ENCODE measurements around the gene AXL. TPM values are rescaled to one million over a fixed set of nuclear protein-coding genes. Genes with fewer than 3 reads are reported as not detected.

The AXL gene
- total RNA-seq, 1 donor from 2014 or later: 6.4 TPM

DNA sequence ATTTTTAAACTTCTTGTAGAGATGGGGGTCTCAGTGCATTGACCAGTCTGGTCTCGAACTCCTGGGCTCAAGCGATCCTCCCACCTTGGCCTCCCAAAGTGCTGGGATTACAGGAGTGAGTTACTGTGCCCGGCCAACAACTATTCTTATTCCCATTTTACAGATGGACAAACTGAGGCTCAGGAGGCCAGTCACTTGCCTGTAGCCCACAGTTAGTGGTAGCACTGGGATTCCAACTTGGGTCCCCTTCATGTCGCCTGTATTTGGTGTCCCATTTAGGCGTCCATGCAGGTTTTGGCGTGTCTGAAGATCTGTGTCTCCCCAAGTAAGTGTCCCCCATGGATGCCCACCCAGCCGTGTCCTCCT, 791 bp upstream of the AXL start:
- H3K4me3 Mint-ChIP-seq: peak overlapping the region; percentile 90

DNA sequence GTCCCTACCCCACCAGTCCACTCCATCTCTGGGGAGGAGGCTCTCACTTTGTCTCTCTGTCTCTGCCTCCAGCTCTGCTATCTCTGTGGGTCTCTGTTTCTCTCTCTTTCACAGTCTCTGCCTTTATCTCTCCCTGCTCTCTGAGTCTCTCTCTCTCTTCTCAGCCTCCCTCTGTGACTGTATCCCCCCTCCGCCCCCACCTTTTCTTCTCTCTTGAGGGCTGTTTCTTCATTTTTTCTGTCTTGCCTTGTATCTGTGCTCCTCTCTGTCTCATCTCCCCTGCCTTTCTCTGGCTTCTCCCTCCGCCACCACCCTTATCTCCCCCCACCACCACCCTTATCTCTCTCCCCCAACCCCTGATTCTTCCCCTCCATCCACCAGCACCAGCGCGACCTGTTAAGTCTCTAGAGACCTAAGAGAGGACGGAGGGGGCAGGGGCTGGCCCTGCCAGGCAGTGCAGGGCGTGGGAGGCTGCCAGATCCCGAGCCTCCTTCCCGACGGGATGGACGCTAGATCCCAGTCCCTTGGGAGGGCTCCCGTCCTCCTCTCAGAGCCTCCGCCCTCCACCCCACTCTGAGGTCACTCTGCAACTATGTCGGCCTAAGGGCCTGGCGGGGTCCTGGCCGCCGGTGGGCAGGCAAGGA, 1.0 kb downstream of the AXL start:
- no peak for DNase-seq (ENCODE audit: low read depth, low spot score)
- Mint-ChIP-seq H3K9me3 (no peaks in the 10 kb centered on the region), H3K27ac (ENCODE audit: unreplicated experiment) (no peak overlapping the region), H3K36me3 (ENCODE audit: low read depth) (no peaks in the 10 kb centered on the region), H3K27me3 (ENCODE audit: low read depth) (peaks cover 42% of the 10 kb centered on the region), H3K4me1 (peaks cover 61% of the 10 kb centered on the region), H3K4me3 (peak overlapping the region; percentile 83)
- TF ChIP-seq, protein P1, sequence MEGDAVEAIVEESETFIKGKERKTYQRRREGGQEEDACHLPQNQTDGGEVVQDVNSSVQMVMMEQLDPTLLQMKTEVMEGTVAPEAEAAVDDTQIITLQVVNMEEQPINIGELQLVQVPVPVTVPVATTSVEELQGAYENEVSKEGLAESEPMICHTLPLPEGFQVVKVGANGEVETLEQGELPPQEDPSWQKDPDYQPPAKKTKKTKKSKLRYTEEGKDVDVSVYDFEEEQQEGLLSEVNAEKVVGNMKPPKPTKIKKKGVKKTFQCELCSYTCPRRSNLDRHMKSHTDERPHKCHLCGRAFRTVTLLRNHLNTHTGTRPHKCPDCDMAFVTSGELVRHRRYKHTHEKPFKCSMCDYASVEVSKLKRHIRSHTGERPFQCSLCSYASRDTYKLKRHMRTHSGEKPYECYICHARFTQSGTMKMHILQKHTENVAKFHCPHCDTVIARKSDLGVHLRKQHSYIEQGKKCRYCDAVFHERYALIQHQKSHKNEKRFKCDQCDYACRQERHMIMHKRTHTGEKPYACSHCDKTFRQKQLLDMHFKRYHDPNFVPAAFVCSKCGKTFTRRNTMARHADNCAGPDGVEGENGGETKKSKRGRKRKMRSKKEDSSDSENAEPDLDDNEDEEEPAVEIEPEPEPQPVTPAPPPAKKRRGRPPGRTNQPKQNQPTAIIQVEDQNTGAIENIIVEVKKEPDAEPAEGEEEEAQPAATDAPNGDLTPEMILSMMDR (conservative IDR thresholded peaks at IDR 0.05): no peak

More for the DNA sequence above, 791 bp upstream of the AXL start:
- Mint-ChIP-seq H3K27ac (ENCODE audit: unreplicated experiment) (peak overlapping the region; percentile 21), H3K36me3 (ENCODE audit: low read depth) (no peaks in the 10 kb centered on the region), H3K27me3 (ENCODE audit: low read depth) (peaks cover 31% of the 10 kb centered on the region), H3K4me1 (peaks cover 47% of the 10 kb centered on the region), H3K9me3 (no peaks in the 10 kb centered on the region)
- TF ChIP-seq, protein P1 (conservative IDR thresholded peaks at IDR 0.05): no peak
- DNase-seq (ENCODE audit: low read depth, low spot score): no peak

DNA sequence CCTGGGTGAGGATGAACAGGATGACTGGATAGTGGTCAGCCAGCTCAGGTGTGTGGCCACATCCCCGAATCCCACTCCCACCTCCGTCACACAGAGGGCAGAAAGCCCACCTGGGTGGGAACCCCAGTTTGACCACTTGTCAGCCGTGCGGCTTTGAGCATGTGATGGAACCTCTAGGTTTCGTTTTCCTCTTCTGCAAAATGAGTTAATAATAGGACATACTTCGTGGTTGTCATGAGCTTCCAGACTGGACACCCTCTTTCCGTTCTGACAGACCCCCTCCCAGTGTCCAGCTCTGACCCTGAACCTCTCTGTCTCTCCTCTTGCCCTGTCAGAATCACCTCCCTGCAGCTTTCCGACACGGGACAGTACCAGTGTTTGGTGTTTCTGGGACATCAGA, 1.8 kb downstream of the AXL start:
- Mint-ChIP-seq H3K27me3 (ENCODE audit: low read depth) (peaks cover 48% of the 10 kb centered on the region), H3K4me3 (peak overlapping the region; percentile 74), H3K27ac (ENCODE audit: unreplicated experiment) (no peak overlapping the region), H3K4me1 (peaks cover 68% of the 10 kb centered on the region), H3K36me3 (ENCODE audit: low read depth) (no peaks in the 10 kb centered on the region), H3K9me3 (no peaks in the 10 kb centered on the region)
- TF ChIP-seq, protein P1 (conservative IDR thresholded peaks at IDR 0.05): no peak
- no peak for DNase-seq (ENCODE audit: low read depth, low spot score)

DNA sequence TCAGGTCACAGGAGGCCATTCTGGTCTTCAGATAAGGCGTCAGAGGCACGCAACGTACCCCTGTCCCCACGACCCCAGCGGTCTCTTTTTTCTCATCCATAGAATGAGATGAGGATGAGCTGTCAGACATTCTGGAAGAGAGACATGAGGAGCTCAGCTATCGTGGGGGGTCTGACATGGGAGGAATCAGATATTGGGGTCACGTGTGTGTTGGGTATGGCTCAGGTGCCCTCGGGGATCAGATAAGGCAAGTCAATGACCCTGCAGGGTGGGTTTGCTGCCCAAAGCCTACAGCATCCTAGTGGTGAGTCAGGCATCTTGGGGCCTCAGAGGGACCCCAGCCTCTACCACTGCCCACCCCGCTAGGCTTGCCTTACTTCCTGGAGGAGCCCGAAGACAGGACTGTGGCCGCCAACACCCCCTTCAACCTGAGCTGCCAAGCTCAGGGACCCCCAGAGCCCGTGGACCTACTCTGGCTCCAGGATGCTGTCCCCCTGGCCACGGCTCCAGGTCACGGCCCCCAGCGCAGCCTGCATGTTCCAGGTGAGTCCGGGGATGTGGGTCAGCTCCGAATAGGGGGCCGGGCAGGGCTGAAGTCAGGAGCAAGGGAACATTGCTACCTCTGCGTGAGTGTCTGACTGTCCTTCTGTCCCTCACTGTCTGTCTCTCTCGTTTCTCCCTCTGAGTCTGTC, 2.6 kb downstream of the AXL start:
- peak overlapping the region; percentile 74 for H3K4me3 Mint-ChIP-seq
- TF ChIP-seq, protein P1 (conservative IDR thresholded peaks at IDR 0.05): no peak
- peak overlapping the region; percentile 45 for H3K27ac Mint-ChIP-seq (ENCODE audit: unreplicated experiment)
- peaks cover 71% of the 10 kb centered on the region for H3K4me1 Mint-ChIP-seq
- H3K27me3 Mint-ChIP-seq (ENCODE audit: low read depth): peaks cover 51% of the 10 kb centered on the region
- no peaks in the 10 kb centered on the region for H3K36me3 Mint-ChIP-seq (ENCODE audit: low read depth)
- H3K9me3 Mint-ChIP-seq: no peaks in the 10 kb centered on the region
- DNase-seq (ENCODE audit: low read depth, low spot score): no peak

DNA sequence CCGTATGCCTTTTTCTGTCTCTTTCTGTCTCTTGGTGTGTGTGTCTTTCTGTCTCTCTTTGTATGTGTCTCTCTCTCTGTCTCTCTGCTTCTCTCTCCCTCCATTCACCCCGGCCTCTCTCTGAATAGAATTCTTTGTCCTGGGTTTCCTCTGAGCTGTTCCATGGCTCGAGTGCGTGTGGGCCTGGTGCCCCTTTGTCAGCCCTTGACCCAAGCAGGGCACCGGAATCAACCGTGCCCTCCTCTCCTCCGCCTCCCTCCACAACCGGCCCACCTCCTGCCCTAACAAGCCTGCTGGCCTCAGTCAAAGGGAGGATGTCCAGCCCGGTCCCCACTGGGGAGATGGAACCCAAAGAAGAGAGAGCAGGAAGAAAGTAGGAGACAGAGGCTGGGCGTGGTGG, 3.2 kb downstream of the AXL start:
- Mint-ChIP-seq H3K36me3 (ENCODE audit: low read depth) (no peaks in the 10 kb centered on the region), H3K27me3 (ENCODE audit: low read depth) (peaks cover 54% of the 10 kb centered on the region), H3K4me1 (peaks cover 71% of the 10 kb centered on the region), H3K4me3 (peak overlapping the region; percentile 10), H3K27ac (ENCODE audit: unreplicated experiment) (peak overlapping the region; percentile 45), H3K9me3 (no peaks in the 10 kb centered on the region)
- TF ChIP-seq, protein P1 (conservative IDR thresholded peaks at IDR 0.05): no peak
- DNase-seq (ENCODE audit: low read depth, low spot score): no peak

Data from neural crest cell (in vitro differentiated cells).